Measurements from ENCODE around the gene WDR86.

GRCh38 chr7:151456782-151457181 lies 46.9 kb upstream of the WDR86 start:
- TF ChIP-seq GATA2 (IDR thresholded peaks at IDR 0.05; ENCODE audit: low read depth, low read length) (no peak), GATA3 (IDR thresholded peaks at IDR 0.05; ENCODE audit: low read depth, low read length) (no peak)
